Measurements from ENCODE around the gene P2RY11.

P2RY11 gene

GRCh38 chr19:10132905-10133304 lies 21.4 kb downstream of the P2RY11 start:
- H3K4me2 ChIP-seq (ENCODE audit: low read length): no peak overlapping the region
- H2AFZ ChIP-seq: no peak overlapping the region
- H3K4me1 ChIP-seq: no peaks in the 10 kb centered on the region
- TF ChIP-seq CTCF (IDR thresholded peaks at IDR 0.05): no peak
- no peaks in the 10 kb centered on the region for H3K36me3 ChIP-seq (ENCODE audit: control insufficient read depth, insufficient read depth, low read length)
- no peak overlapping the region for H3K27ac ChIP-seq
- no peaks in the 10 kb centered on the region for H3K27me3 ChIP-seq (ENCODE audit: control insufficient read depth, insufficient read depth, low read length)
- H3K9ac ChIP-seq: no peak overlapping the region
- no peaks in the 10 kb centered on the region for H3K9me3 ChIP-seq (ENCODE audit: control insufficient read depth, low read length)
- H3K4me3 ChIP-seq (ENCODE audit: low read depth, low read length): no peak overlapping the region
- H3K79me2 ChIP-seq: no peaks in the 10 kb centered on the region

- Histone ChIP-seq H3K27me3 (ENCODE audit: control insufficient read depth, insufficient read depth, low read length) (no peaks in the 10 kb centered on the region), H3K4me2 (ENCODE audit: low read length) (no peak overlapping the region), H3K9me3 (ENCODE audit: control insufficient read depth, low read length) (no peaks in the 10 kb centered on the region), H3K9ac (no peak overlapping the region), H3K27ac (no peak overlapping the region), H3K4me1 (no peaks in the 10 kb centered on the region), H3K36me3 (ENCODE audit: control insufficient read depth, insufficient read depth, low read length) (no peaks in the 10 kb centered on the region), H2AFZ (no peak overlapping the region), H3K4me3 (ENCODE audit: low read depth, low read length) (no peak overlapping the region), H3K79me2 (no peaks in the 10 kb centered on the region)
- no peak for TF ChIP-seq CTCF (IDR thresholded peaks at IDR 0.05)
These were observed 22.1 kb downstream of the P2RY11 start for GRCh38 chr19:10133596-10133995.

GRCh38 chr19:10134040-10134439 lies 22.5 kb downstream of the P2RY11 start:
- Histone ChIP-seq H3K4me2 (ENCODE audit: low read length) (no peak overlapping the region), H3K36me3 (ENCODE audit: control insufficient read depth, insufficient read depth, low read length) (no peaks in the 10 kb centered on the region), H3K27ac (no peak overlapping the region), H3K9me3 (ENCODE audit: control insufficient read depth, low read length) (no peaks in the 10 kb centered on the region), H3K4me3 (ENCODE audit: low read depth, low read length) (no peak overlapping the region), H3K4me1 (no peaks in the 10 kb centered on the region), H2AFZ (no peak overlapping the region), H3K79me2 (no peaks in the 10 kb centered on the region), H3K27me3 (ENCODE audit: control insufficient read depth, insufficient read depth, low read length) (no peaks in the 10 kb centered on the region), H3K9ac (no peak overlapping the region)
- TF ChIP-seq CTCF (IDR thresholded peaks at IDR 0.05): no peak

GRCh38 chr19:10135551-10136334 lies 24.2 kb downstream of the P2RY11 start:
- H3K9me3 ChIP-seq (ENCODE audit: control insufficient read depth, low read length): no peaks in the 10 kb centered on the region
- no peaks in the 10 kb centered on the region for H3K36me3 ChIP-seq (ENCODE audit: control insufficient read depth, insufficient read depth, low read length)
- H2AFZ ChIP-seq: no peak overlapping the region
- TF ChIP-seq CTCF (IDR thresholded peaks at IDR 0.05): no peak
- no peak overlapping the region for H3K4me2 ChIP-seq (ENCODE audit: low read length)
- no peak overlapping the region for H3K27ac ChIP-seq
- no peak overlapping the region for H3K4me3 ChIP-seq (ENCODE audit: low read depth, low read length)
- no peaks in the 10 kb centered on the region for H3K27me3 ChIP-seq (ENCODE audit: control insufficient read depth, insufficient read depth, low read length)
- H3K9ac ChIP-seq: no peak overlapping the region
- H3K4me1 ChIP-seq: no peaks in the 10 kb centered on the region
- H3K79me2 ChIP-seq: no peaks in the 10 kb centered on the region

GRCh38 chr19:10136936-10137335 lies 25.4 kb downstream of the P2RY11 start:
- Histone ChIP-seq H3K27ac (no peak overlapping the region), H3K4me1 (no peaks in the 10 kb centered on the region), H3K4me3 (ENCODE audit: low read depth, low read length) (no peak overlapping the region), H3K9me3 (ENCODE audit: control insufficient read depth, low read length) (no peaks in the 10 kb centered on the region), H3K4me2 (ENCODE audit: low read length) (no peak overlapping the region), H3K36me3 (ENCODE audit: control insufficient read depth, insufficient read depth, low read length) (no peaks in the 10 kb centered on the region), H2AFZ (no peak overlapping the region), H3K79me2 (no peaks in the 10 kb centered on the region), H3K27me3 (ENCODE audit: control insufficient read depth, insufficient read depth, low read length) (no peaks in the 10 kb centered on the region), H3K9ac (no peak overlapping the region)
- no peak for TF ChIP-seq CTCF (IDR thresholded peaks at IDR 0.05)
